22Rv1 (cell line): ENCODE data around the gene ZBTB33.

Experiments used
- CTCF ChIP-seq: fragments of 450-650 bp; IDR thresholded peaks from 2 replicates; pipeline ENCODE4 v1.5.1; 2017; ENCODE audit warnings: mild to moderate bottlenecking
- ZFX ChIP-seq: fragments of 450-650 bp; IDR thresholded peaks from 2 replicates; pipeline ENCODE4 v1.6.1; 2017; ENCODE audit warnings: antibody characterized with exemption, borderline replicate concordance

- no peak for TF ChIP-seq CTCF
- no peak for TF ChIP-seq ZFX
These were observed 11.7 kb upstream of the ZBTB33 start for GRCh38 chrX:120238933-120239332.
